Measurements from ENCODE around the gene LY6G5B. TPM values are rescaled to one million over a fixed set of nuclear protein-coding genes. Genes with fewer than 3 reads are reported as not detected.

LY6G5B gene, protein sequence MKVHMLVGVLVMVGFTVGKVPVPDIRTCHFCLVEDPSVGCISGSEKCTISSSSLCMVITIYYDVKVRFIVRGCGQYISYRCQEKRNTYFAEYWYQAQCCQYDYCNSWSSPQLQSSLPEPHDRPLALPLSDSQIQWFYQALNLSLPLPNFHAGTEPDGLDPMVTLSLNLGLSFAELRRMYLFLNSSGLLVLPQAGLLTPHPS
- 12.6 TPM for total RNA-seq
- long read RNA-seq, result 0 reads

DNA sequence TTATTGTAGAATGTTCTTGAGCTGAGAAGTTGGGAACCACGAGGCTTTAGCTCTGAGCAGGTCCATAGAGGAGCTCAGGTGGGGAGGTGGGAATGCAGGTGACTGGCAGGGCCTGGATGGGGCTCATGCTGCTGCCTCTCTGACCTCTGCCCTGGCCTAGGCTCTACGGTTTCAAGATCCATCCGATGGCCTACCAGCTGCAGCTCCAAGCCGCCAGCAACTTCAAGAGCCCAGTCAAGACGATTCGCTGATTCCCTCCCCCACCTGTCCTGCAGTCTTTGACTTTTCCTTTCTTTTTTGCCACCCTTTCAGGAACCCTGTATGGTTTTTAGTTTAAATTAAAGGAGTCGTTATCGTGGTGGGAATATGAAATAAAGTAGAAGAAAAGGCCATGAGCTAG lies at the start of gene LY6G5B:
TSS of gene LY6G5B (plus strand) at position 301 of the 400 bp plus-strand sequence. CDS start 975 bp downstream, outside the sequence.
- intact Hi-C loops (cut with DNase I), result no loop called here
- ATAC-seq, result no peak
- peaks cover 67% of the 10 kb centered on the region for H3K36me3 ChIP-seq
- H3K4me3 ChIP-seq, result no peak within 1 kb of the TSS
- H3K27me3 ChIP-seq, result no peaks in the 10 kb centered on the region
- H3K4me1 ChIP-seq, result peaks cover 13% of the 10 kb centered on the region
- H3K9me3 ChIP-seq, result no peaks in the 10 kb centered on the region
- H3K27ac ChIP-seq, result no peak within 1 kb of the TSS
- TF ChIP-seq, protein P1, sequence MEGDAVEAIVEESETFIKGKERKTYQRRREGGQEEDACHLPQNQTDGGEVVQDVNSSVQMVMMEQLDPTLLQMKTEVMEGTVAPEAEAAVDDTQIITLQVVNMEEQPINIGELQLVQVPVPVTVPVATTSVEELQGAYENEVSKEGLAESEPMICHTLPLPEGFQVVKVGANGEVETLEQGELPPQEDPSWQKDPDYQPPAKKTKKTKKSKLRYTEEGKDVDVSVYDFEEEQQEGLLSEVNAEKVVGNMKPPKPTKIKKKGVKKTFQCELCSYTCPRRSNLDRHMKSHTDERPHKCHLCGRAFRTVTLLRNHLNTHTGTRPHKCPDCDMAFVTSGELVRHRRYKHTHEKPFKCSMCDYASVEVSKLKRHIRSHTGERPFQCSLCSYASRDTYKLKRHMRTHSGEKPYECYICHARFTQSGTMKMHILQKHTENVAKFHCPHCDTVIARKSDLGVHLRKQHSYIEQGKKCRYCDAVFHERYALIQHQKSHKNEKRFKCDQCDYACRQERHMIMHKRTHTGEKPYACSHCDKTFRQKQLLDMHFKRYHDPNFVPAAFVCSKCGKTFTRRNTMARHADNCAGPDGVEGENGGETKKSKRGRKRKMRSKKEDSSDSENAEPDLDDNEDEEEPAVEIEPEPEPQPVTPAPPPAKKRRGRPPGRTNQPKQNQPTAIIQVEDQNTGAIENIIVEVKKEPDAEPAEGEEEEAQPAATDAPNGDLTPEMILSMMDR (IDR thresholded peaks at IDR 0.05), result no peak
- DNase-seq, result no peak

DNA sequence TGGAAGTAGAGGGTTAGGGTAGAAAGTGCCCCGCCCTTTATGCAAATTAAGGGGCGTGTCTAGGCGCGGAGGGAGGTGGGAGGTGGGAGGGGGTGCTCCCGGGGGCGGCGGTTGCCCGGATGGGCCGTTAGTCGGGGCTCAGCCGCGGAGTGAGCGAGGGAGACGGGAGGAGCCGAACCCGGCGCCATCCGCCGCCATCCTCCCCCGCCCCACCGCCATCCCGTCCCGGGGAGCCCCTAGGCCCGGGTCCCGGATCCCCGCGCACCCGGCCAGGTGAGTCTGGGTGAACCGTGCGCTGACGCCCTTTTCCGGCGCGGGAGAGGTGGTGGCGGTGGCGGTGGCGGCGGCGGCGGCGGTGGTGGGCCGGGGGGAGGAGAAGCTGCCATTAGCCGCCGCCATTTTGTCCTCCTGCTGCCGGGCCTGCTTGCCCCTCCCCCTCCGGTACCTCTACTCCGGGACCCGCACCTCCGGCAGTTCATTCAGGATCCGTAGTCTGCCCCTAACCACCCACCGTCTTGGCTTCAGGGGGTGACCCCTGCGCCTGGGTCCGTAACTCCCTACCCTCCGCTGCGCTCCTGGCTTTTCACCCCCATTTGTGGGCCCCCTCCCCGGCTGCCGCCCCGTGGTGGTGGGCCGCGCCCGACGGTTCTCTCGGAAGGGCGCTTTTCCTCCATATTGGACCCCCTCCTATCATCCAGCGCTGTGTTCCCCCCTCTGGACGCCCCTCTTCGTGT lies 49.0 kb upstream of the LY6G5B start, which contains the start of gene PRRC2A:
TSS of gene PRRC2A (plus strand) at position 130 of the 734 bp plus-strand sequence. CDS start 2,075 bp downstream, outside the sequence.
- peak within 1 kb of the TSS; percentile 97 for H3K27ac ChIP-seq
- ATAC-seq (peak; percentile 93), DNase-seq (peak; percentile 96)
- H3K36me3 ChIP-seq, result peaks cover 26% of the 10 kb centered on the region
- no peaks in the 10 kb centered on the region for H3K9me3 ChIP-seq
- intact Hi-C loops (cut with DNase I), result no loop called here
- peaks cover 21% of the 10 kb centered on the region for H3K4me1 ChIP-seq
- no peaks in the 10 kb centered on the region for H3K27me3 ChIP-seq
- TF ChIP-seq, protein P1 (IDR thresholded peaks at IDR 0.05), result no peak
- H3K4me3 ChIP-seq, result peak within 1 kb of the TSS; percentile 76

DNA sequence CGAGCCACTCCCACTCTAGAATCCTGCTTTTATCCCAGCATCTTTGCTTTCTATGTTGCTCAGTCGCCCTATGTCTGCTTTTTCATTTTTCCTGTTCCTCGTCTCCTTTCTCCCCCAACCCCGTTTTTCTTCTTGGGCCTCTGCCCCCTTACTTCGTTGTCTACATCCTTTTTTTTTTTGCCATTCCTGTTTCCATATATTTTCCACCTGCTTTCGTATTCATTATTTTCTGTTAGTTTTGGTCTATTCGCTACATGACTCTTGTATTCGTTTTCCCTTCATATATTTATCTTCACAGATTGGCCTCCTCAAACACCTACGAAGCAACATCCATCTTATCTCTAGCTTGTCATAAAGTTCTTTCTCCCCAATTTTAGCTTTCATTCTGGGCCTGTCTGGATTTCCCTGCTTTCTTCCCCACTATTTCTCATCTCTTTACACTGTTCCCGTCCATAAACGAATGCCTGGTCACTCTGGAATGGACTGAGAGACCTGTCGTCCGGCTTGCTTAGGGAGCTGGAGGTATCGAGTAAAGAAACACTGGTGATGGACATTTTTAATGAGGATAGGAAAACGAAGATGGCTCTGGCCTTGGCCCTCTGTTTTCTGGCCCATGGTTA lies 48.3 kb upstream of the LY6G5B start:
- Histone ChIP-seq H3K27ac (peak overlapping the region; percentile 97), H3K27me3 (no peaks in the 10 kb centered on the region), H3K9me3 (no peaks in the 10 kb centered on the region), H3K4me1 (peaks cover 21% of the 10 kb centered on the region), H3K36me3 (peaks cover 32% of the 10 kb centered on the region), H3K4me3 (peak overlapping the region; percentile 76)
- ATAC-seq, result no peak
- intact Hi-C loops (cut with DNase I), result no loop called here
- TF ChIP-seq, protein P1 (IDR thresholded peaks at IDR 0.05), result no peak
- no peak for DNase-seq

DNA sequence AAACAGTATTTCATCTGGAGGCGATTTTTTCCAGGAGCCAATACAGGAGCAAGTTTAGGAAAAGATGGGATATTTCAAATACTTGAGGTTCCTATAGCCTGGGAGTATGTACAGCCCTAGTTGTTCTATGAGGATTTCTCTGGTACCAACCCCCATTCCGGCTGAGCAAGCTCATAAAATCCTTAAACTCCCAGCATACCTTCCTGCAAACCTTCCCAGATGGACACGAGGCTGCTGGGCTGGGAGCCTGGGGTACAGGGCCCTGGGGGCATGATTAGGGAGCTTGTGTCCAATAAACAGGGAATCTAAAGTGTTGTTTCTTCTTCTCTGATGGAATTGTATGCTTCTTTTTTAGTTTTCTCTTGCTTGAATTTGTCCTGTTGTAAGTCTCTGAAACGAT lies 47.8 kb upstream of the LY6G5B start:
- no peak for DNase-seq
- Histone ChIP-seq H3K4me1 (peaks cover 21% of the 10 kb centered on the region), H3K27me3 (no peaks in the 10 kb centered on the region), H3K4me3 (peak overlapping the region; percentile 76), H3K9me3 (no peaks in the 10 kb centered on the region), H3K27ac (peak overlapping the region; percentile 97), H3K36me3 (peaks cover 38% of the 10 kb centered on the region)
- intact Hi-C loops (cut with DNase I), result no loop called here
- no peak for ATAC-seq
- TF ChIP-seq, protein P1 (IDR thresholded peaks at IDR 0.05), result no peak

DNA sequence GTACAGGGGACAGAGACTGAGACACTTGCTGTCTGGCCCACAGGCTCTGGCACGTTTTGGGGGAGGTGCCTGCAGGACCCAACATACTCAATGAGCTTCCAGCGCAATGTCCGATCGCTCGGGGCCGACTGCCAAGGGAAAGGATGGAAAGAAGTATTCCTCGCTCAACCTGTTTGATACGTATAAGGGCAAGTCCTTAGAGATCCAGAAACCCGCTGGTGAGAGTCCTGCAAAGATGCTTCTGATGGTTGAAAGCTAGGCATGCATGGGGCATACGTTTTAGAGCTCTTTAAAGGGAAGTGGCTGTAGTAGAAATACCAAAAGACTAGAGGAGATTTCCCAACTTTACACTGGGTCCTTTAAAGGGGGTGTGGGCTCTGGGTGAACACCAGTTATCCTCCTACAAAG lies 47.1 kb upstream of the LY6G5B start:
- Histone ChIP-seq H3K27me3 (no peaks in the 10 kb centered on the region), H3K9me3 (no peaks in the 10 kb centered on the region), H3K36me3 (peaks cover 45% of the 10 kb centered on the region), H3K27ac (no peak overlapping the region), H3K4me3 (no peak overlapping the region), H3K4me1 (peaks cover 21% of the 10 kb centered on the region)
- no peak for ATAC-seq
- intact Hi-C loops (cut with DNase I), result no loop called here
- TF ChIP-seq, protein P1 (IDR thresholded peaks at IDR 0.05), result no peak
- DNase-seq, result peak; percentile 73

Measured in upper lobe of right lung (tissue), 1 donor.